SK-N-SH (cell line): ENCODE results near the gene GTPBP3. TPM values are rescaled to one million over a fixed set of nuclear protein-coding genes. Genes with fewer than 3 reads are reported as not detected.

Source experiments
- CTCF ChIA-PET: fragments of 300-600, 350-600 bp; formaldehyde crosslinking; extraction: SDS; loops from one replicate; lab custom pipeline; 2021; lab: Yijun Ruan, JAX
- POLR2A ChIA-PET: fragments of 350-600 bp; sonication (Branson Sonifier 250); formaldehyde crosslinking; extraction: SDS; loops from one replicate; lab custom pipeline; 2020; ENCODE audit warnings: antibody characterized with exemption, inconsistent platforms; lab: Yijun Ruan, JAX
- DNase-seq: peaks from one replicate; pipeline ENCODE4 v3.0.0; 2012
- H2AFZ ChIP-seq: fragments of 200-600 bp; sonication (generic); 2 replicates; pipeline ENCODE4 v1.8.1; 2016; ENCODE audit warnings: antibody characterized with exemption, mild to moderate bottlenecking, low read depth
- H3F3A ChIP-seq: fragments of 200-600 bp; sonication (generic); replicated peaks from 2 replicates; pipeline ENCODE3; 2016; ENCODE audit warnings: antibody characterized with exemption, mild to moderate bottlenecking; ENCODE audit not compliant: insufficient read depth
- H3K27ac ChIP-seq, 2 experiments: fragments of 200-500 bp in 1 of 2; fragments of 200-600 bp in 1 of 2; sonication (Bioruptor generic) in 1 of 2; sonication (generic), shearing (Covaris generic) in 1 of 2; 2 replicates each; pipeline versions ENCODE4 v1.5.1 to v1.6.1; 2014 to 2016; ENCODE audit warnings: low read depth in 2 of 2, inconsistent platforms in 1 of 2, low read length in 1 of 2, mild to moderate bottlenecking in 1 of 2, mixed read lengths in 1 of 2
- H3K27me3 ChIP-seq: fragments of 200-600 bp; sonication (generic), shearing (Covaris generic); 2 replicates; pipeline ENCODE4 v1.6.1; 2016; ENCODE audit warnings: mixed run types; ENCODE audit not compliant: insufficient read depth
- H3K36me3 ChIP-seq, 2 experiments: fragments of 200-500 bp in 1 of 2; fragments of 200-600 bp in 1 of 2; sonication (Bioruptor generic) in 1 of 2; sonication (generic) in 1 of 2; replicated peaks in 1 of 2; 2 replicates each; pipeline versions ENCODE3 to v1.5.1; 2014 to 2016; ENCODE audit warnings: low read length in 1 of 2, mild to moderate bottlenecking in 1 of 2; ENCODE audit not compliant: insufficient read depth in 2 of 2, control insufficient read depth in 1 of 2
- H3K4me1 ChIP-seq, 2 experiments: fragments of 200-500 bp in 1 of 2; fragments of 200-600 bp in 1 of 2; sonication (Bioruptor generic) in 1 of 2; sonication (generic), shearing (Covaris generic) in 1 of 2; 2 replicates each; pipeline versions ENCODE4 v1.5.1 to v1.6.1; 2014 to 2016; ENCODE audit warnings: low read depth in 1 of 2, low read length in 1 of 2, mixed run types in 1 of 2; ENCODE audit not compliant: insufficient read depth in 2 of 2, control insufficient read depth in 1 of 2
- H3K4me2 ChIP-seq: fragments of 200-600 bp; sonication (generic), shearing (Covaris generic); 2 replicates; pipeline ENCODE4 v1.6.1; 2017; ENCODE audit warnings: mixed run types
- H3K4me3 ChIP-seq, 2 experiments: fragments of 200-500 bp in 1 of 2; fragments of 200-600 bp in 1 of 2; sonication (Bioruptor generic) in 1 of 2; sonication (generic), shearing (Covaris generic) in 1 of 2; 2 replicates each; pipeline versions ENCODE4 v1.5.1 to v1.8.1; 2014 to 2016; ENCODE audit warnings: low read depth in 2 of 2, inconsistent platforms in 1 of 2, low read length in 1 of 2, mild to moderate bottlenecking in 1 of 2, mixed read lengths in 1 of 2, moderate library complexity in 1 of 2
- H3K79me2 ChIP-seq: fragments of 200-600 bp; sonication (generic); 2 replicates; pipeline ENCODE4 v1.8.1; 2017; ENCODE audit warnings: mild to moderate bottlenecking; ENCODE audit not compliant: insufficient read depth
- H3K9ac ChIP-seq: fragments of 200-600 bp; sonication (generic); 2 replicates; pipeline ENCODE4 v1.6.1; 2017; ENCODE audit warnings: mixed run types
- H3K9me2 ChIP-seq: fragments of 200-600 bp; sonication (generic); 2 replicates; pipeline ENCODE4 v1.6.1; 2017; ENCODE audit warnings: mixed run types
- H3K9me3 ChIP-seq: fragments of 200-600 bp; sonication (generic); 2 replicates; pipeline ENCODE4 v1.6.1; 2017; ENCODE audit warnings: mixed run types, mild to moderate bottlenecking, moderate library complexity
- H4K20me1 ChIP-seq: fragments of 200-600 bp; sonication (generic); 2 replicates; pipeline ENCODE4 v1.6.1; 2017; ENCODE audit warnings: mild to moderate bottlenecking, mixed run types; ENCODE audit not compliant: insufficient read depth
- CHD2 ChIP-seq: fragments of 150-350 bp; IDR thresholded peaks from 2 replicates; pipeline ENCODE4 v1.6.1; 2018; ENCODE audit warnings: low read length; ENCODE audit not compliant: partially characterized antibody
- EP300 ChIP-seq, 2 experiments: IDR thresholded peaks; 2 replicates each; pipeline versions ENCODE4 v1.4.0 to v1.6.1; 2012; ENCODE audit warnings: borderline replicate concordance in 1 of 2, low read depth in 1 of 2, low read length in 1 of 2
- EZH2phosphoT487 ChIP-seq: fragments of 200-600 bp; sonication (generic); IDR thresholded peaks from 2 replicates; pipeline ENCODE4 v1.6.1; 2017; ENCODE audit warnings: low read depth, mixed run types, mild to moderate bottlenecking, antibody characterized with exemption, moderate library complexity, borderline replicate concordance
- FOXJ3 ChIP-seq: sonication (generic); formaldehyde crosslinking; IDR thresholded peaks from 2 replicates; pipeline ENCODE4 v1.5.1; 2020; ENCODE audit warnings: mild to moderate bottlenecking, missing genetic modification reagents
- GATA2 ChIP-seq: sonication (generic); formaldehyde crosslinking; IDR thresholded peaks from 2 replicates; pipeline ENCODE4 v1.5.0; 2020; ENCODE audit warnings: mild to moderate bottlenecking, missing genetic modification reagents
- JUND ChIP-seq: IDR thresholded peaks from 2 replicates; pipeline ENCODE4 v1.4.0; 2012
- MEF2A ChIP-seq: IDR thresholded peaks from 2 replicates; pipeline ENCODE4 v1.4.0; 2012; ENCODE audit warnings: low read depth, borderline replicate concordance
- MXI1 ChIP-seq: IDR thresholded peaks from 2 replicates; pipeline ENCODE4 v1.6.1; 2012; ENCODE audit warnings: mild to moderate bottlenecking, low read depth, low read length, improper control_type of control experiment
- NFIC ChIP-seq: IDR thresholded peaks from 2 replicates; pipeline ENCODE4 v1.4.0; 2012; ENCODE audit warnings: borderline replicate concordance
- PBX3 ChIP-seq: IDR thresholded peaks from 2 replicates; pipeline ENCODE4; 2012
- RAD21 ChIP-seq: IDR thresholded peaks from 2 replicates; pipeline ENCODE4 v1.6.1; 2012; ENCODE audit warnings: mild to moderate bottlenecking, low read length
- RCOR1 ChIP-seq: fragments of 150-350 bp; IDR thresholded peaks from 2 replicates; pipeline ENCODE4 v1.6.1; 2017; ENCODE audit warnings: antibody characterized with exemption, low read length
- REST ChIP-seq: IDR thresholded peaks from 2 replicates; pipeline ENCODE4 v1.6.1; 2012; ENCODE audit warnings: mild to moderate bottlenecking, low read depth, low read length, moderate library complexity
- RFX5 ChIP-seq: IDR thresholded peaks from 2 replicates; pipeline ENCODE4 v1.6.1; 2012; ENCODE audit warnings: mild to moderate bottlenecking, improper control_type of control experiment, low read length
- RXRA ChIP-seq: IDR thresholded peaks from 2 replicates; pipeline ENCODE4 v1.4.0; 2012; ENCODE audit warnings: low read depth, mild to moderate bottlenecking, borderline replicate concordance
- SIN3A ChIP-seq: IDR thresholded peaks from 2 replicates; pipeline ENCODE4 v1.6.1; 2012; ENCODE audit warnings: low read depth, mild to moderate bottlenecking, low read length, moderate library complexity, borderline replicate concordance
- TAF1 ChIP-seq: IDR thresholded peaks from 2 replicates; pipeline ENCODE4 v1.6.1; 2012; ENCODE audit warnings: low read depth, mild to moderate bottlenecking, low read length, moderate library complexity, borderline replicate concordance
- ZBTB33 ChIP-seq: IDR thresholded peaks from 2 replicates; pipeline ENCODE4 v1.4.0; 2012; ENCODE audit warnings: low read depth, borderline replicate concordance
- WGBS: methylation state at CpG from one replicate; pipeline ENCODE4 v1.1.6; 2017; ENCODE audit warnings: low lambda C conversion rate; 5-methylcytosine and 5-hydroxymethylcytosine counted together
- polyA plus RNA-seq, 3 experiments: library from polyadenylated mRNA; depleted of rRNA; stranded (reverse); fragments of >200 nt; gene quantifications; 2 replicates each; pipeline ENCODE4 v1.2.3, GENCODE V29; 2012
- TF ChIP-seq, protein P1 (sequence below): fragments of 150-350 bp; IDR thresholded peaks from 2 replicates; pipeline ENCODE4 v1.6.1; 2016; ENCODE audit warnings: mild to moderate bottlenecking, low read depth, low read length

GTPBP3 gene
- polyA plus RNA-seq, 1 of the 3 experiments (the other 2 are of a cell fraction) = 21.6 TPM

GRCh38 chr19:17309198-17309964 lies 28.0 kb upstream of the GTPBP3 start, which contains the start of gene DDA1 (continued):
- TF ChIP-seq PBX3 (peak; percentile 83), SIN3A (0 out of 2 replicates have a peak, but pooled peaks have one; percentile 22), EZH2phosphoT487 (no peak), ZBTB33 (no peak), RAD21 (no peak), NFIC (no peak), MEF2A (no peak), FOXJ3 (CRISPR knock-in tag) (no peak)

DNA sequence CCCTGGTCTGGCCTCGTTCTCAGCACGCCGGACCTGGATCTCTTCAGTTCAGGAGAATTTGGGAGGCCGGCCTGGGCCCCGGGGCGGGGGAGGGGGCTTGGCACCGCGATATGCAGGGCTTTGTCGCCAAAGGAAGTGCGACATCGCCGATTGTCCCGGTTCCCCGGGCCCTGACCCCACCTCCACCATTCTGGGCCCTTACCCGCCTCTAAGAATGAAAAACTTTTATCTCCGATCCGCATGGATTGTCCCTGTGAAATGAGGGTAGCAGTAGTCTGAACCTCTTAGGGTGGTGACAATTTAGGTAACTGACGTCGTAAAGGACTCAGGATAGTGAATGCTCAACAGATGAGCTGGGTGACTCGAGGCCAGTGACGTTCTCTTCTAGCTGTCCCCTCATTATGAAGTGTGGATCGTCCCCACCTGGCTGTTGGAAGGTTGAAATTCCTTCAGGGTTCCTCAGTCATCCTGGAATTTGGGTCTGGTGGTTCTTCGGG lies 27.3 kb upstream of the GTPBP3 start:
- peak overlapping the region; percentile 97 for H3K9ac ChIP-seq
- peak overlapping the region; percentile 93 to 97 for H3K4me3 ChIP-seq
- no peaks in the 10 kb centered on the region for H3K9me3 ChIP-seq
- H3F3A ChIP-seq = peaks cover 7% of the 10 kb centered on the region
- POLR2A ChIA-PET = interaction anchor here (1.6 kb wide), 1 partner anchor 23 kb away, joined by 8 read pairs; no protein-coding TSS in a partner anchor
- CTCF ChIA-PET = interaction anchor here (1.5 to 1.6 kb wide), 2 partner anchors 23 to 82 kb away, joined by 4 to 6 read pairs; no protein-coding TSS in a partner anchor
- H3K4me1 ChIP-seq = peaks cover 6 to 14% of the 10 kb centered on the region in 2 experiments; a peak in 2 of 4 replicates
- H4K20me1 ChIP-seq = peaks cover 17% of the 10 kb centered on the region
- H2AFZ ChIP-seq = no peak overlapping the region
- peak overlapping the region; percentile 49 to 84; a peak in 3 of 4 replicates for H3K27ac ChIP-seq
- peaks cover 8 to 18% of the 10 kb centered on the region in 2 experiments for H3K36me3 ChIP-seq
- peak overlapping the region; percentile 97 for H3K4me2 ChIP-seq
- H3K9me2 ChIP-seq = no peaks in the 10 kb centered on the region
- no peaks in the 10 kb centered on the region for H3K27me3 ChIP-seq
- DNase-seq = no peak
- H3K79me2 ChIP-seq = peaks cover 70% of the 10 kb centered on the region
- WGBS = 2% methylated on average over 5 of the region's 23 CpGs
- TF ChIP-seq RXRA (no peak), RCOR1 (no peak), ZBTB33 (no peak), MXI1 (no peak), RFX5 (no peak), TAF1 (no peak), EP300 (IDR thresholded peaks at IDR 0.05; ENCODE audit: borderline replicate concordance in 1 of 2, low read depth in 1 of 2, low read length in 1 of 2) (no peak), MEF2A (no peak), JUND (no peak), GATA2 (CRISPR knock-in tag) (no peak), CHD2 (no peak), REST (no peak)
- TF ChIP-seq, protein P1, sequence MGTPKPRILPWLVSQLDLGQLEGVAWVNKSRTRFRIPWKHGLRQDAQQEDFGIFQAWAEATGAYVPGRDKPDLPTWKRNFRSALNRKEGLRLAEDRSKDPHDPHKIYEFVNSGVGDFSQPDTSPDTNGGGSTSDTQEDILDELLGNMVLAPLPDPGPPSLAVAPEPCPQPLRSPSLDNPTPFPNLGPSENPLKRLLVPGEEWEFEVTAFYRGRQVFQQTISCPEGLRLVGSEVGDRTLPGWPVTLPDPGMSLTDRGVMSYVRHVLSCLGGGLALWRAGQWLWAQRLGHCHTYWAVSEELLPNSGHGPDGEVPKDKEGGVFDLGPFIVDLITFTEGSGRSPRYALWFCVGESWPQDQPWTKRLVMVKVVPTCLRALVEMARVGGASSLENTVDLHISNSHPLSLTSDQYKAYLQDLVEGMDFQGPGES = no peak
